Measurements from ENCODE around the gene VPS37B.
A peak's percentile ranks its signal among the peaks of the same experiment; 100 is the strongest.

The VPS37B gene

GRCh38 chr12:122886851-122887818 is 8.8 kb downstream of the VPS37B start (continued):
- TF ChIP-seq ZNF292 (tag by site-specific recombination; IDR thresholded peaks at IDR 0.05; ENCODE audit: borderline replicate concordance, low read depth) (no peak), ZNF580 (tag by site-specific recombination; IDR thresholded peaks at IDR 0.05) (no peak), ZNF16 (tag by site-specific recombination; IDR thresholded peaks at IDR 0.05; ENCODE audit: low read depth) (no peak), ZNF521 (tag by site-specific recombination; IDR thresholded peaks at IDR 0.05) (no peak), ZNF677 (tag by site-specific recombination; IDR thresholded peaks at IDR 0.05) (no peak), ATF2 (tag by site-specific recombination; IDR thresholded peaks at IDR 0.05; ENCODE audit: low read depth) (no peak), ZBTB10 (tag by site-specific recombination; IDR thresholded peaks at IDR 0.05) (0 out of 2 replicates have a peak, but pooled peaks have one; percentile 37), ZNF350 (tag by site-specific recombination; IDR thresholded peaks at IDR 0.05) (no peak), ZNF426 (tag by site-specific recombination; IDR thresholded peaks at IDR 0.05) (no peak), ZNF394 (tag by site-specific recombination; IDR thresholded peaks at IDR 0.05; ENCODE audit: borderline replicate concordance) (peak; percentile 28; the same call in 1 of the 2 replicates), ZFP37 (tag by site-specific recombination; IDR thresholded peaks at IDR 0.05) (no peak), ZSCAN16 (tag by site-specific recombination; IDR thresholded peaks at IDR 0.05) (no peak), ZNF48 (tag by site-specific recombination; IDR thresholded peaks at IDR 0.05) (no peak), ZEB2 (tag by site-specific recombination; IDR thresholded peaks at IDR 0.05) (peak; percentile 84), ZNF311 (tag by site-specific recombination; IDR thresholded peaks at IDR 0.05; ENCODE audit: borderline replicate concordance) (no peak), ZNF23 (tag by site-specific recombination; IDR thresholded peaks at IDR 0.05; ENCODE audit: borderline replicate concordance) (no peak), PRDM2 (tag by site-specific recombination; IDR thresholded peaks at IDR 0.05; ENCODE audit: borderline replicate concordance) (no peak), TRIM28 (IDR thresholded peaks at IDR 0.05; ENCODE audit: borderline replicate concordance, low read length) (0 out of 2 replicates have a peak, but pooled peaks have one; percentile 58), MEIS1 (CRISPR knock-in tag; IDR thresholded peaks at IDR 0.05; ENCODE audit: borderline replicate concordance) (no peak), SETDB1 (IDR thresholded peaks at IDR 0.05; ENCODE audit: insufficient read length, low read length) (no peak), ZNF19 (tag by site-specific recombination; IDR thresholded peaks at IDR 0.05; ENCODE audit: low read depth) (no peak), KLF8 (tag by site-specific recombination; IDR thresholded peaks at IDR 0.05) (no peak), ZNF701 (tag by site-specific recombination; IDR thresholded peaks at IDR 0.05) (no peak), ZIC2 (tag by site-specific recombination; IDR thresholded peaks at IDR 0.05) (0 out of 2 replicates have a peak, but pooled peaks have one; percentile 21), ZNF610 (tag by site-specific recombination; IDR thresholded peaks at IDR 0.05; ENCODE audit: borderline replicate concordance) (no peak), GLIS1 (tag by site-specific recombination; IDR thresholded peaks at IDR 0.05) (peak; percentile 87), ZNF571 (tag by site-specific recombination; IDR thresholded peaks at IDR 0.05) (no peak), WT1 (tag by site-specific recombination; IDR thresholded peaks at IDR 0.05) (peak; percentile 94), YY1 (tag by site-specific recombination; IDR thresholded peaks at IDR 0.05) (no peak), ZNF175 (tag by site-specific recombination; IDR thresholded peaks at IDR 0.05) (no peak)

All from HEK293 (cell line).